ENCODE measurements around the gene CYP2A6. TPM values are rescaled to one million over a fixed set of nuclear protein-coding genes. Genes with fewer than 3 reads are reported as not detected.
"Not testable (repeated sequence)": the region's sequence is repeated elsewhere in the genome, so short reads cannot be mapped to it uniquely, and the experiment has no call there.

CYP2A6 gene, protein sequence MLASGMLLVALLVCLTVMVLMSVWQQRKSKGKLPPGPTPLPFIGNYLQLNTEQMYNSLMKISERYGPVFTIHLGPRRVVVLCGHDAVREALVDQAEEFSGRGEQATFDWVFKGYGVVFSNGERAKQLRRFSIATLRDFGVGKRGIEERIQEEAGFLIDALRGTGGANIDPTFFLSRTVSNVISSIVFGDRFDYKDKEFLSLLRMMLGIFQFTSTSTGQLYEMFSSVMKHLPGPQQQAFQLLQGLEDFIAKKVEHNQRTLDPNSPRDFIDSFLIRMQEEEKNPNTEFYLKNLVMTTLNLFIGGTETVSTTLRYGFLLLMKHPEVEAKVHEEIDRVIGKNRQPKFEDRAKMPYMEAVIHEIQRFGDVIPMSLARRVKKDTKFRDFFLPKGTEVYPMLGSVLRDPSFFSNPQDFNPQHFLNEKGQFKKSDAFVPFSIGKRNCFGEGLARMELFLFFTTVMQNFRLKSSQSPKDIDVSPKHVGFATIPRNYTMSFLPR
- polyA plus RNA-seq (ENCODE audit: insufficient read depth in 1 of 5, insufficient read length in 5 of 5, low replicate concordance in 1 of 5) = under 1 TPM; 0.31 to 0.87 (median 0.52) TPM
- long read RNA-seq, donor 1 = 0 reads
- long read RNA-seq, donor 2 = 0 reads
- long read RNA-seq, donor 3 = 0 reads
- long read RNA-seq, donor 4 = 0 reads
- long read RNA-seq, donor 5 = 0 reads
- long read RNA-seq, donor 6 = 0 reads
- long read RNA-seq, donor 7 = 0 reads
- long read RNA-seq, donor 8 = 0 reads

DNA sequence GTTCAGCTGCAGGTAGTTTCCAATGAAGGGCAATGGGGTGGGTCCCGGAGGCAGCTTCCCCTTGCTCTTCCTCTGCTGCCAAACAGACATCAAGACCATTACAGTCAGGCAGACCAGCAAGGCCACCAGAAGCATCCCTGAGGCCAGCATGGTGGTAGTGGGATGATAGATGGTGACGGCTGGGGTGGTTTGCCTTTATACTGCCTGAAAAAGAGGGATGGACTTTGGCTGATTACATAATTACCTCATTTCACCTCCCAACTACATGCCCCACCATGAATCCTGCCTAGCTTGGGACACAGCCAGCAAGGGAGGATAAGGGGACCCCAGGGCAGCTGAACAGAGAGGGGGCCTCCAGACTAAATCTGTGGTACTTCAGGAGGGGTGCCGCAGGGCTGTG, at the start of gene CYP2A6:
Gene CYP2A6, minus strand, starts transcription at position 171 of the 400 bp plus-strand sequence. Its CDS starts 21 bp downstream, at position 150.
- DNase-seq = not testable (repeated sequence)

DNA sequence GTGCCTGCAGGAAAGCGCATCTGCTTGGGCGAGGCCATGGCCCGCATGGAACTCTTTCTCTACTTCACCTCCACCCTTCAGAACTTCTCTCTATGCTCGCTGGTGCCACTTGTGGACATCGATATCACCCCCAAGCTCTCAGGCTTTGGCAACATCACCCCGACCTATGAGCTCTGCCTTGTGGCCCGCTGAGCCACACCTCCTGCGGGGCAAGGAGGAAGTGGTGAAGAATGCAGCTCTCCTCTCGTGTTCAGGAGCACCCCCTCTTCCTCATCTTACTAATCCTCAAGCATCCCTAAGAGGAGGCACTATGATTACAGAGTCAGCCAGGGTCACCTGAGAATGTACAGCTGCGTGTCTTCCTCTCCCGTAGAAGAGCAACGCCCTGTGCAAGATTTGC, 49.7 kb upstream of the CYP2A6 start:
- DNase-seq = not testable (repeated sequence)

DNA sequence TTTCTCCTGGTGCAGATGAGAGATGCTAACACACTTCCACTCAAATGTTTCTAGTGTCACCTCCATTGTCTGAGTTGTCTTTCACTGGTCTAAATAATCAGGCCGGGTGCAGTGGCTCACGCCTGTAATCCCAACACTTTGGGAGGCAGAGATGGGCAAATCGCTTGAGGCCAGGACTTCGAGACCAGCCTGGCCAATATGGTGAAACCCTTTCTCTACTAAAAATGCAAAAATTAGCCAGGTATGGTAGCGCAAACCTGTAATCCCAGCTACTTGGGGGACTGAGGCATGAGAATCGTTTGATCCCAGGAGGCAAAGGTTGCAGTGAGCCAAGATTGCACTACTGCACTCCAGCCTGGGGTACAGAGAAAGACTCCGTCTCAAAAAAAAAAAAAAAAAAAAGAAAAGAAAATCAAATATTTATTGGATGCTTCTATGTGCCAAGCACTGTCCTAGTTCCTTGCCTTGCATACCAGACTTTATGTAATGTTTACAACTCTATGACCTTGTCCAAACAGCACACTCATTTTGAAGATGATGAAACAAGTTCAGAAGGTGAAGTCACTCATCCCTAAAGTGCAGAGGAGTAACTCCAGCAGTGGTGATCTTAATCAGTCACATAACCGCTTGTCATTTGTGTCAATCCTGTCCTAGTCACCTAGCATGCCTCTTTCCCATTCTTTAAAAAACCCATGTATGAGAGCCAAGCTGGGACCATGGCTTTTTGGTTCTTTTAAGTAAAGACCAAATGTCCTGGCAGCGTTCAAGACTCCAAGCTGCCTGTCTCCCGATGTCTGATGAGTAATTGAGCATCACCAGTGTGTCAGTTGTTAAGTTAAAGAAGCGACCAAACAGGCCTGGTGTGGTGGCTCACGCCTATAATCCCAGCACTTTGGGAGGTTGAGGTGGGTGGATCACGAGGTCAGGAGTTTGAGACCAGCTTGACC, 46.9 kb upstream of the CYP2A6 start:
- DNase-seq = not testable (repeated sequence)

DNA sequence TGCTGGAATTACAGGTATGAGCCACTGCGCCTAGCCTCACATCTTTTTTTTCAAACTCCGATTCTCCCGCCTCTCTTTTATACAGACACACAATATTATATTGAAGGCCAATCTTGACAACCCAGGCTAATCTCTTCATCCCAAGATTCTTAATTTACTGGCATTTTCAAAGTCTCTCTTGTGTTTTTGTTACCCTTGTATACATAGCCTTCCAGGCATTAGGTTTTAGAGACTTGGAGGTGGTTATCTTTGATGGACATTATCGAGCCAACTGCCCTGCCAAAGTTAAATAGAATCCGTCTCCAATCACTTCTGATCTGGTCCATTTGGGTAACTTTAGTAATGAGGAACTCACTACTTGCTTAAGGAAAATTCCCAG, 46.2 kb upstream of the CYP2A6 start:
- DNase-seq = no peak

DNA sequence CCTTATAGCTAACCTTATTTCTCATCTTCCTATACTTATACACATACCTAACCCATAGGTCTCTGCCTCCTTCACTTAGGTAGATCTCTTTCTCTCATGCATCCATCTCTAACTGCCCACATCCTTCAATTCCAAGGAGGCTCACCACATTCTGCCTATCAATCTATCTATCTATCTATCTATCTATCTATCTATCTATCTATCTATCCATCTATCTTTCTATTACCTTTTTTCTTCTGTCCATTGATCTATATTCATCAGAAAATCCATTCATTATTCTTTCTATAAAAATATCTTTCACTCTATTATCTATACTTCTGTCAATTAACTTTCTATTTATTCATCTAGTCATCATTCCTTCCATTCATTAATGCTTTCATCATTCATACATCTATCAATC, 42.9 kb upstream of the CYP2A6 start:
- DNase-seq = no peak

DNA sequence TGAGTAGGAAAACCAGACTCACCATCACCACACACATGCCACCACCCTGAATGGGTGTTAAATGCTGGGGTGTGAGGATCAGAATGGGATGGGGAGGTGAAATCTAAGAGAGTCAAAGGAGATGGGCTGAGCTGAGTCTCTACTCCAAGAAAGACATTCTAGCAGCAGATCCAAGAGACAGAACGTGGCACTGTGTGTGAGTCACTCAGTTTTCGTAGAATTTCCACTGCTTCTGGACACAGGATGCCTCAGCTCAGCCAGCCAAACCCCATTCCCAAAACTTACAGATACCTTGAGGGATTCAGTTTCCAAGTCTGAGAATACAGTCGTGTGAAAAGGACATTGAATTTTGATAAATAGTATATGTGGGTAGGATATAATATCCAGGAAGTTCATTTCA, 39.1 kb upstream of the CYP2A6 start:
- no peak for DNase-seq

DNA sequence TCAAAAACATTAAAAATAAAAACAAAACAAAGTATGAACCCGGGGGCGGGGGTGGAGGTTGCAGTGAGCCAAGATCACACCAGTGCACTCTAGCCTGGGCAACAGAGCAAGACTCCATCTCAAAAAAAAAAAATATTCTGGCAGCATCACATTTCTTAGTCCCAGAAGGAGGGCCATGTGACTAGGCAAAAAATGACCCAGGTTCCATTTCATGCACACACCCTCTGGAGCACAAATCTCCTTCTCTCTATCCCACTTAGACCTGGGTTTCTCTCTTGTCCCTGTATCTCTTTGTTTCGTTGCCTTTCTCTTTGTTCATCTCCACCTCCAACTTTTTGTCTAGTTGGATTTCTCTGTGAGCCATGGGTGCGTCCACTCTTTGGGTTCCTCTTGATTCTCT, 37.9 kb upstream of the CYP2A6 start:
- no peak for DNase-seq

DNA sequence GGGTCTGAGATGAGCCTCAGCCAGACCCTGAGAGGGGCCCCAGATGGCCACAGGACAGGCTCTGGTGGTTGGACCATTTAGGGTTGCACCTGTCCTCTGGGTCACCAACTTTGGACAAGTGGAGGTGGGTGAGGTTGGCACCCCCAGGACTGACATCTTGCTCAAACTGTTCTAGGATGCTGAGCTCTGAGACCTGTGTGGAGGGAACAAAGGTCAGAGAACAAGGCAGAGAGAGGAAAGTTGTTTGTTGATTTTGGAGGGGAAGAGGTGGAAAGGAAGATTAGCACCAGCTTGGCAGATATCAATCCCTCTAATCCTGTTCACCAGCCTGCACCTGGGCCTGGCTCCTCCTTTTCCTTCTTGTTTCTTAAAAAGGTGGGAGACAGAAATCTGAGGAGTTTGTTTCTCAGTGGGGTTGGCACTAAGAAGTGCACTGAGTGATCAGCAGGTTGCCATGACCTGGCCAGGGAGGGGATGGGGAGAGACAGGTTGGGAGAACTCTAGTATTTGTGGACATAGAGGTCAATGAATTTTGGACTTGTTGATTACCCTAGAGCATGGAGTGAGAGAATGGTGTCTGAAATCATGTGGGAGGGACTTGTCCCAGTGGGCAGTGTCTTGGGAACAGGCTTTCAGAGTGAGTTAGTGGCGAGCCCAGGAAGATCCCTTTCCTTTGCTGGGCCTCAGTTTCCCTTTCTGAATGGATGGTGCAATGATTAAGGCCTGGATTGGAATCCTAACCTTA, 34.1 kb upstream of the CYP2A6 start:
- DNase-seq = not testable (repeated sequence)

DNA sequence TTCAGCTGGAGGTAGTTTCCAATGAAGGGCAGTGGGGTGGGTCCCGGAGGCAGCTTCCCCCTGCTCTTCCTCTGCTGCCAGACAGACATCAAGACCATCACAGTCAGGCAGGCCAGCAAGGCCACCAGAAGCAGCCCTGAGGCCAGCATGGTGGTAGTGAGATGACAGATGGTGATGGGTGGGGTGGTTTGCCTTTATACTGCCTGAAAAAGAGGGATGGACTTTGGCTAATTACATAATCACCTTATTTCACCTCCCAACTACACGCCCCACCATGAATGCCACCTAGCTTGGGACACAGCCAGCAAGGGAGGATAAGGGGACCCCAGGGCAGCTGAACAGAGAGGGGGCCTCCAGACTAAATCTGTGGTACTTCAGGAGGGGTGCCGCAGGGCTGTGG, 31.8 kb upstream of the CYP2A6 start, which contains the start of gene CYP2A7:
Gene CYP2A7, minus strand, starts transcription at position 170 of the 400 bp plus-strand sequence. Its CDS starts 21 bp downstream, at position 149.
- DNase-seq = not testable (repeated sequence)

DNA sequence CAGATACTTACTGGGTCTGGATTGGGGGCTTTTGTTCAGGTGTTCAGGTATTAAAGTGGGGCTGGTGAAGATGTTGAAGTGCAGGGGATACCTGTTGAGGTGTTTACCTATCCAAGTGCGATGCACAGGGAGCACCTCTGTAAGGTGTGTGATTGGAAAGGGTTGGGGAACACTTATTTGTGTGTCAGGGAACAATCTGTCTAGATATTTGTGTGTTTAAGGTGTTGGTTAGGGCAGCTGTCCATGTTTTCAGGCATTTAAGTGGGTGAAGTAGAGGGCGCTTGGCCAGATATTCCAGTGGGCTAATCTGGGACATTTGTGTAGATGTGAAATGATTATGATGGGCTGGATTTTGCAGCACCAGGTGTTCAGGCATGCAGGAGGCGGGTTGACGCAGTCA, 29.1 kb upstream of the CYP2A6 start:
- DNase-seq = not testable (repeated sequence)

DNA sequence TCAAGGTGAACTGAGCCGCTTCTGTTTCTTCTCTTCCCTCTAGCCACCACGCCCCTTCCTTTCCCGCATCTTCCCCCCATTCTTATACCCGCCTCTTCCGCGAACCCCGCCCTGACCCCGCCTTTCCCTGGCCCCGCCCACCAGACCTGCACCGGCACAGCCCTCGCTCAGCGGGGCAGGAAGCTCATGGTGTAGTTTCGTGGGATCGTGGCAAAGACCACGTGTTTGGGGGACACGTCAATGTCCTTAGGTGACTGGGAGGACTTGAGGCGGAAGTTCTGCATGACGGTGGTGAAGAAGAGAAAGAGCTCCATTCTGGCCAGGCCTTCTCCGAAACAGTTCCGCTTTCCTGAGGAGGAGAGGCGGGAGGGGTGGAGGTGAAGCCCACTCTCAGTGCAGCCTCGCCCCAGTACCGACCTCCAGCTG, 25.3 kb upstream of the CYP2A6 start:
- DNase-seq = peak in 1 of 2 donors; percentile 30

DNA sequence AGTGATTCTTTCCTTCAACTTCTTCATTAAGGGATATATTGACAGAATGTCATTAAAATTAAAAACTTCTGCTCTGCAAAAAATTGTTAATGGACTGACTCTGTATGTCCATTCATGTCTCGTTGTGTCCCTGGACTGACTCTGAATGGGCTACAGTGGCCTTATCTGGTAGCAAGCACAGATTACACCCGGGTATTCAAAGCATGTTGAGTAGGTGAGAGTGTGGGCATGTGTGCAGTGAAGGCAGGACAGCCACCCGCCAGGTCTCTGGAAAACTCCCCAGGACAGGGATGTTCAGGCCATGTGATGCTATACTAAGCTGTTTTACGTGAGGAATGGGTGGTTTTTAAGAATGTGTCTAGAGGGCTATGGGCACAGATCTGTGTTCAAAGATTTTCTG, 24.6 kb upstream of the CYP2A6 start:
- not testable (repeated sequence) for DNase-seq

DNA sequence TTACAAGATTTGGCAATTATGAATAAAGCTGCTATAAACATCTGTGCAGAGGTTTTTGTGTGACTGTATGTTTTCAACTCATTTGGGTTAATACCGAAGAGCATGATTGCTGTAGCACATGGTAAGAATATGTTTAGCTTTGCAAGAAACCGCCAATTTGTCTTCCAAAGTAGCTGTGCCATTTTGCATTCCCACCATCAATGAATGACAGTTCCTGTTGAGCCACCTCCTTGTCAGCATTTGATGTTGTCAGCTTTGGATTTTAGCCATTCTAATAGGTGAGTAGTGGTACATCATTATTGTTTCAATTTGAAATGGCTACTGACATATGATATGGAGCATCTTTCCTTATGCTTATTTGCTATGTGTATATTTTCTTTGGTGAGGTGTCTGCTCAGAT, 23.6 kb upstream of the CYP2A6 start:
- not testable (repeated sequence) for DNase-seq

DNA sequence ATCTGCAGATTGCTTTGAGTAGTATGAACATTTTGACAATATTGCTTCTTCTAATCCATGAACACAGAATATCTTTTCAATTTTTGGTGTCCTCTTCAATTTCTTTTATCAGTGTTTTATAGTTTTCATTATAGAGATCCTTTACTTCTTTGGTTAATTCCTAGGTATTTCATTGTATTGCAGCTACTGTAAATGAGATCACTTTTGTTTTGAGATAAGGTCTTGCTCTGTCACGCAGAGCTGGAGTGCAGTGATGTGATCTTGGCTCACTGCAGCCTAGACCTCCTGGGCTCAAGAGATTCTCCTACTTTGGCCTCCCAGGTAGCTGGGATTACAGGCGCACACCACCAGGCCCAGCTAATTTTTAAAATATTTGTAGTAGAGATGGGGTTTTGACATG, 22.0 kb upstream of the CYP2A6 start:
- DNase-seq = no peak

DNA sequence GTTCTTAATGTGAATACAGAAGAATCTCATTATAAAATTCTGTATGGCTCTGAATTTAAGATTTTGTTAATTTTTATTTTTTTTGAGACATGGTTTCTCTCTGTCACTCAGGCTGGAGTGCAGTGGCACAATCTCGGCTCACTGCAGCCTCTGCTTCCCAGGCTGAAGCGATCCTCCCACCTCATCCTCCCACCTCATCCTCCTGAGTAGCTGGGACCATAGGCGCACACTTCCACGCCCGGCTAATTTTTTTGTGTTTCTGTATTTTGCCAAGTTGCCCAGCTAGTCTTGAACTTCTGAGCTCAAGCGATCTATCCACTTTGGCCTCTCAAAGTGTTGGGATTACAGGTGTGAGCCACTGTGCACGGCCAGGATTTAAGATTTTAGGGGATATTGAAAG, 17.5 kb upstream of the CYP2A6 start:
- no peak for DNase-seq

DNA sequence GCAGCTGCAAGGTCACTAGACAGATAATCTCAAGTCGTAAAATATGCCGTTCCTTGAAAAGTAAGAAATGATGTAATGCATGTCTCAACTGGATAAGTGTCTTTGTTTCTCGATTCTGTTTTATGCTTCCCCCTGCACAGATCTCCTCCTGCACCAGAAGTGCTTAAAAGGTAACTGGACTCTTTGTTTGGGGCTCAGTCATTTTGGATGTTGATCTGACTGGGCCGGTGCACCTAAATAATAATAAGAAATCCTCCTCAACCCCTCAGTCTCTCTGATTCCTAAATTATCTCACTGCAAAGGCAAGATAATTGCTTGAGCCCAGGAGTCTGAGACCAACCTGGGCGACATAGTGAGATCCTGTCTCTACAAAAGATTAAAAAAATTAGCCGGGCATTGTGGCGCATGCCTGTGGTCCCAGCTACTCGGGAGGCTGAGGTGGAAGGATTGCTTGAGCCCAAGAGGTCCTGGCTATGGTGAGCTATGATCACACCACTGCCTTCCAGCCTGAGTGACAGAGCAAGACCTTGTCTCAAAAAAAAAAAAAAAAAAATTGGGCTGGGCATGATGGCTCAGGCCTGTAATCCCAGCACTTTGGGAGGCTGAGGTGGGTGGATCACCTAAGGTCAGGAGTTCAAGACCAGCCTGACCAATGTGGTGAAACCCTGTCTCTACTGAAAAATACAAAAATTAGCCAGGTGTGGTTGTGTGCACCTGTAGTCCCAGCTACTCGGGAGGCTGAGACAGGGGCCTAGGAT, 14.7 kb upstream of the CYP2A6 start:
- DNase-seq = not testable (repeated sequence)

DNA sequence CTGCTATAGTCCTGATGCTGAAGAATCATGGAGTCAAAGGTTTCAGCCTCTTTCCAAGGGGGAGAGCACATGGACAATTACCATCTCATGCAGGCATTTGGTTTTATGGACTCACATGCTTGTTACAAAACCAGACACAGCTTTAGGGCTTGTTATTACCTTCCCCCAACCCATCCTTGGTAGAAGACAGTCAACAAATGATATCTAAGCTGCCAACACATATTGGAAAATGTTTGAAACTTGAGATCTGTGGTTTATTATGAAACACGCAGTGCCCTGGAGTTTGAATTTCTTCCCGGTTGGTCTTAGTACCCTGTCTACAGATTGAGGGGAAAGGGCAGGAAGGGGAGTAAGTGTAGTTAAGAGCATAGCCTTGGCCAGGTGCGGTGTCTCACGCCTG, 12.5 kb upstream of the CYP2A6 start:
- no peak for DNase-seq

DNA sequence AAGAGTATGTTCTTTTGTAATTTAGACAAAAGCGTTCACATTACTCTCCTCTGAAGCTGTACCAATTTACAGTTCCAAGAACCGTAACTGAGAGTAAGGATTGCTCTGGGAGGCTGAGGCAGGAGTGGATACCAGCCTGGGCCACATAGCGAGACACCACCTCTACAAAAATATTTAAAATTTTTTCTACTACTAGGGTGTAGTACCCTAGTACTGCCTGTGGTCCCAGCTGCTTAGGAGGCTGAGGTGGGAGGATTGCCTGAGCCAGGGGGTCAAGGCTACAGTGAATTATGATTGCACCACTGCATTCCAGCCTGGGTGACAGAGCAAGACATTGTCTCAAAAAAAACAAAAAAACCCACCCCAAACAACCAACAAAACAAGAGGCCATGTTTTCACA, 12.1 kb upstream of the CYP2A6 start:
- DNase-seq = no peak

DNA sequence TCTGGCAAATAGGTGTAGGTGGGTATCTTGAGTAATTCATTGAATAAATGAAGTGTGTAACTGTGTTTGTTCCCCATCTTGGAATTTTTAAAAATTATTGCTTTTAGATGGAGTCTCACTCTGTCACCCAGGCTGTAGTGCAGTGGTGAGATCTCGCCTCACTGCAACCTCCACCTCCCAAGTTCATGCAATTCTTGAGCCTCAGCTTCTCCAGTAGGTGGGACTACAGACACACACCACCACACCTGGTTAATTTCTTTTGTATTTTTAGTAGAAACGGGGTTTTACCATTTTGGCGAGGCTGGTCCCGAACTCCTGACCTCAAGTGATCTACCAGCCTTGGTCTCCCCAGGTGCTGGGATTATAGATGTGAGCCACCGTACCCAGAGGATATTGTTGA, 7.9 kb upstream of the CYP2A6 start:
- DNase-seq = no peak

DNA sequence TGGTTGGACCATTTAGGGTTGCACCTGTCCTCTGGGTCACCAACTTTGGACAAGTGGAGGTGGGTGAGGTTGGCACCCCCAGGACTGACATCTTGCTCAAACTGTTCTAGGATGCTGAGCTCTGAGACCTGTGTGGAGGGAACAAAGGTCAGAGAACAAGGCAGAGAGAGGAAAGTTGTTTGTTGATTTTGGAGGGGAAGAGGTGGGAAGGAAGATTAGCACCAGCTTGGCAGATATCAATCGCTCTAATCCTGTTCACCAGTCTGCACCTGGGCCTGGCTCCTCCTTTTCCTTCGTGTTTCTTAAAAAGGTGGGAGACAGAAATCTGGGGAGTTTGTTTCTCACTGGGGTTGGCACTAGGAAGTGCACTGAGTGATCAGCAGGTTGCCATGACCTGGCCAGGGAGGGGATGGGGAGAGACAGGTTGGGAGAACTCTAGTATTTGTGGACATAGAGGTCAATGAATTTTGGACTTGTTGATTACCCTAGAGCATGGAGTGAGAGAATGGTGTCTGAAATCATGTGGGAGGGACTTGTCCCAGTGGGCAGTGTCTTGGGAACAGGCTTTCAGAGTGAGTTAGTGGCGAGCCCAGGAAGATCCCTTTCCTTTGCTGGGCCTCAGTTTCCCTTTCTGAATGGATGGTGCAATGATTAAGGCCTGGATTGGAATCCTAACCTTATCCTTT, 2.4 kb upstream of the CYP2A6 start:
- not testable (repeated sequence) for DNase-seq

Data from right lung (tissue), 10 donors.